MM.1S (cell line): ENCODE data around the gene PPP1R7.

ENCODE experiments used
- EZH2phosphoT487 ChIP-seq: fragments of 300-600 bp; sonication (generic); IDR thresholded peaks from 2 replicates; pipeline ENCODE4 v1.6.1; 2018; ENCODE audit warnings: antibody characterized with exemption, low read length
- TF ChIP-seq, protein P1 (sequence below): fragments of 300-600 bp; sonication (generic); IDR thresholded peaks from 2 replicates; pipeline ENCODE4 v1.5.1; 2016; ENCODE audit warnings: antibody characterized with exemption, low read length, mixed read lengths

DNA sequence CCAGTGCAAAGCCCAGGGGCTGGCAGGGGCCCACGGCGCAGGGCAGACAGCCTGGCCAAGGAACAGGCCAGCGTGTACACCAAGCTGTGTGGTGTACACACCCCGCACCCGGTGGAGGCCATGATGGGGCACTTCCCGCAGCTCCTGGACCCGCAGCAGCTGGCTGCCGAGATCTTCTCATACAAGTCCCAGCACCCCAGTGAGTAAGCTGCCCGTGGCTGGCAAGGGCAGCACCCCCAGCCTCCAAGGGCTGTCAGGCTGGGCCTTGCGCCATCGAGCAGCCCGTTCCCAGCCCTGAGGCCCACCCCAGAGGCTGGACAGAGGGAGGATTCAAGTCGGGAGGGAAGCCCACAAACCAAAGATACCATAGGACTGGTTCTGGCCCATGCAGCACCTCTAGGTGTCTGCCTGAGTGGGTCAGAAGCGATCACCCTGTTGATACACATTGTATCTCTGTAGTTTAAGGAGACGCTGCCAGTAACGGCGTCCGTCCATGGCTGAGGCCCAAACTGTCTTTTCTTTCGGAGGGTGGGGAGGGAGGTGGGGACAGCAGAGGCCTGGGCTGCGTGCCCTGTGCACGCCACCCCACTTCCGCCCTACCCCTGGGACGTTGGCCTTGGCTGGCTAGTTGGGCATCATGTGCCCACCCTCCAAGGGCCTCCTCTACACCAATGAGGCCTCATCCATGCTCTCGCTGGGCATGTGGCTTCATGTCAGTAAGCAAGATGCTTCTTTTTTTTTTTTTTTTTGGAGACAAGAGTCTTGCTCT, 31.3 kb upstream of the PPP1R7 start:
- no peak for TF ChIP-seq EZH2phosphoT487
- TF ChIP-seq, protein P1, sequence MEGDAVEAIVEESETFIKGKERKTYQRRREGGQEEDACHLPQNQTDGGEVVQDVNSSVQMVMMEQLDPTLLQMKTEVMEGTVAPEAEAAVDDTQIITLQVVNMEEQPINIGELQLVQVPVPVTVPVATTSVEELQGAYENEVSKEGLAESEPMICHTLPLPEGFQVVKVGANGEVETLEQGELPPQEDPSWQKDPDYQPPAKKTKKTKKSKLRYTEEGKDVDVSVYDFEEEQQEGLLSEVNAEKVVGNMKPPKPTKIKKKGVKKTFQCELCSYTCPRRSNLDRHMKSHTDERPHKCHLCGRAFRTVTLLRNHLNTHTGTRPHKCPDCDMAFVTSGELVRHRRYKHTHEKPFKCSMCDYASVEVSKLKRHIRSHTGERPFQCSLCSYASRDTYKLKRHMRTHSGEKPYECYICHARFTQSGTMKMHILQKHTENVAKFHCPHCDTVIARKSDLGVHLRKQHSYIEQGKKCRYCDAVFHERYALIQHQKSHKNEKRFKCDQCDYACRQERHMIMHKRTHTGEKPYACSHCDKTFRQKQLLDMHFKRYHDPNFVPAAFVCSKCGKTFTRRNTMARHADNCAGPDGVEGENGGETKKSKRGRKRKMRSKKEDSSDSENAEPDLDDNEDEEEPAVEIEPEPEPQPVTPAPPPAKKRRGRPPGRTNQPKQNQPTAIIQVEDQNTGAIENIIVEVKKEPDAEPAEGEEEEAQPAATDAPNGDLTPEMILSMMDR: no peak
